Colonic mucosa (tissue), 4 donors: ENCODE measurements around the gene SLC9A9. TPM values are rescaled to one million over a fixed set of nuclear protein-coding genes. Genes with fewer than 3 reads are reported as not detected.

Experiments
- DNase-seq: peaks from one replicate; pipeline ENCODE4 v3.0.0-alpha.2; 2020
- H3K27ac ChIP-seq: fragments of 200-600 bp; one replicate; pipeline ENCODE4 v1.8.0; 2021
- H3K27me3 ChIP-seq: fragments of 200-600 bp; one replicate; pipeline ENCODE4 v1.8.0; 2021
- H3K36me3 ChIP-seq: fragments of 200-600 bp; one replicate; pipeline ENCODE4 v1.8.0; 2021
- H3K4me1 ChIP-seq: fragments of 200-600 bp; one replicate; pipeline ENCODE4 v1.8.0; 2021; ENCODE audit warnings: mild to moderate bottlenecking
- H3K4me3 ChIP-seq: fragments of 200-600 bp; one replicate; pipeline ENCODE4 v1.8.0; 2021
- H3K9ac ChIP-seq, 2 donors: one replicate each; pipeline ENCODE4 v1.7.0; 2013; ENCODE audit warnings: control low read depth in 2 of 2, low read depth in 2 of 2, low read length in 2 of 2
- H3K9me3 ChIP-seq: fragments of 200-600 bp; one replicate; pipeline ENCODE4 v1.8.0; 2021
- CTCF ChIP-seq: fragments of 200-600 bp; IDR thresholded peaks from one replicate; pipeline ENCODE4 v1.8.0; 2022; ENCODE audit warnings: antibody characterized with exemption, mild to moderate bottlenecking
- intact Hi-C: fragments of 100-400 bp; cut with DNase I; formaldehyde crosslinking; loops from one replicate; pipeline ENCODE4 v1.14.1; 2022
- total RNA-seq, 2 donors: library from RNA; stranded (reverse); fragmentation: NEBNext Ultra II Directional in 1 of 2; extraction: Animal tissue kit (Norgen Biotek cat#: 25700) in 1 of 2; gene quantifications; one replicate each; pipeline ENCODE4 v1.2.1, GENCODE V29; 2021
- donor health status: healthy.
- donor health status: DM: no; HTN: no; CAD: no.
- donor health status: DM: no; HTN: no; CAD: no.

Gene SLC9A9
- total RNA-seq, 2 donors from 2014 or later: 2.5 to 6.5 TPM

GRCh38 chr3:143221446-143221845, 626.8 kb downstream of the SLC9A9 start:
- intact Hi-C loops: no loop called here
- Histone ChIP-seq H3K27me3 (no peaks in the 10 kb centered on the region), H3K9ac (no peak overlapping the region), H3K4me3 (no peak overlapping the region), H3K4me1 (no peaks in the 10 kb centered on the region), H3K27ac (no peak overlapping the region), H3K9me3 (no peaks in the 10 kb centered on the region), H3K36me3 (no peaks in the 10 kb centered on the region)
- TF ChIP-seq CTCF: no peak
- no peak for DNase-seq

- H3K27me3 ChIP-seq: no peaks in the 10 kb centered on the region
- no peak overlapping the region for H3K27ac ChIP-seq
- H3K36me3 ChIP-seq: no peaks in the 10 kb centered on the region
- intact Hi-C loops: no loop called here
- H3K9ac ChIP-seq: no peak overlapping the region
- H3K4me3 ChIP-seq: no peak overlapping the region
- DNase-seq: no peak
- no peaks in the 10 kb centered on the region for H3K9me3 ChIP-seq
- TF ChIP-seq CTCF: no peak
- H3K4me1 ChIP-seq: no peaks in the 10 kb centered on the region
These were observed 627.5 kb downstream of the SLC9A9 start for GRCh38 chr3:143220741-143221140.

- H3K4me3 ChIP-seq: no peak overlapping the region
- TF ChIP-seq CTCF: no peak
- no peak overlapping the region for H3K9ac ChIP-seq
- intact Hi-C loops: no loop called here
- H3K9me3 ChIP-seq: no peaks in the 10 kb centered on the region
- DNase-seq: no peak
- H3K27ac ChIP-seq: no peak overlapping the region
- H3K4me1 ChIP-seq: no peaks in the 10 kb centered on the region
- no peaks in the 10 kb centered on the region for H3K36me3 ChIP-seq
- no peaks in the 10 kb centered on the region for H3K27me3 ChIP-seq
These were observed 630.0 kb downstream of the SLC9A9 start for GRCh38 chr3:143218166-143218835.

GRCh38 chr3:143217283-143217682, 631.0 kb downstream of the SLC9A9 start:
- H3K36me3 ChIP-seq: no peaks in the 10 kb centered on the region
- no peak for DNase-seq
- H3K9me3 ChIP-seq: no peaks in the 10 kb centered on the region
- TF ChIP-seq CTCF: no peak
- H3K27me3 ChIP-seq: no peaks in the 10 kb centered on the region
- H3K4me1 ChIP-seq: no peaks in the 10 kb centered on the region
- intact Hi-C loops: no loop called here
- H3K27ac ChIP-seq: no peak overlapping the region
- H3K9ac ChIP-seq: no peak overlapping the region
- no peak overlapping the region for H3K4me3 ChIP-seq

- Histone ChIP-seq H3K36me3 (no peaks in the 10 kb centered on the region), H3K9me3 (no peaks in the 10 kb centered on the region), H3K4me1 (no peaks in the 10 kb centered on the region), H3K9ac (no peak overlapping the region), H3K4me3 (no peak overlapping the region), H3K27me3 (no peaks in the 10 kb centered on the region), H3K27ac (no peak overlapping the region)
- TF ChIP-seq CTCF: no peak
- intact Hi-C loops: no loop called here
- no peak for DNase-seq
These were observed 631.5 kb downstream of the SLC9A9 start for GRCh38 chr3:143216709-143217182.

Other genes starting within 250 kb of the SLC9A9 start
- 10 to 100 TPM; 19.3 to 21.4 TPM for gene DIPK2A, start 123.4 kb upstream of the SLC9A9 start, total RNA-seq